HFF-Myc (cell line): Measurements from ENCODE around the gene GNAS-AS1.

Experiments used
- DNase-seq: peaks from one replicate; pipeline ENCODE4 v3.0.0-alpha.2; 2011; ENCODE audit warnings: low read depth; ENCODE audit errors: extremely low read depth
- H3K4me3 ChIP-seq: replicated peaks from 2 replicates; pipeline ENCODE4 v1.5.1; 2011; ENCODE audit warnings: low read depth, mild to moderate bottlenecking, control low read depth, low read length
- TF ChIP-seq, protein P1 (sequence below): IDR thresholded peaks from 2 replicates; pipeline ENCODE4 v1.5.1; 2012; ENCODE audit warnings: mild to moderate bottlenecking, low read depth, low read length, control low read depth; ENCODE audit errors: missing control alignments

GNAS-AS1 gene

DNA sequence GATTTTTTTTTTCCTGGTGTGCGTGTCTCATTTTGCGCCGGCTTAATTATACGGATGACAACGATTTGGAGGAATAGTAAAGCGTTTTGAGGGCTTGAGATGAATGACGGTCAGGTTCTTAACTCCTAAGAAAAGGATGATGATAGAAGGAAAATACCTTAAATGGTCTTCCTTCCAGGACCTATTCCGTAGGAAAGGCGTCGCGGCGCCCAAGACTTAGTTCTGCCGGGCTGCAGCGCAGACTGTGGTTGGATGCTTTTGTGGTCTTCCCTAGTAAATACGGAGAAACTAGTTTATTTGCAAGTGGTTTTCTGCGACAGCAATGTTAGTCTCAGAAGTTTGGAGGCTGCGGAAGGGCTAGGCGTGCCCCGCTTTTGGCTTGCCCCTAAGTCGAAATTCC lies 8.4 kb downstream of the GNAS-AS1 start:
- no peak overlapping the region for H3K4me3 ChIP-seq
- DNase-seq: no peak
- TF ChIP-seq, protein P1, sequence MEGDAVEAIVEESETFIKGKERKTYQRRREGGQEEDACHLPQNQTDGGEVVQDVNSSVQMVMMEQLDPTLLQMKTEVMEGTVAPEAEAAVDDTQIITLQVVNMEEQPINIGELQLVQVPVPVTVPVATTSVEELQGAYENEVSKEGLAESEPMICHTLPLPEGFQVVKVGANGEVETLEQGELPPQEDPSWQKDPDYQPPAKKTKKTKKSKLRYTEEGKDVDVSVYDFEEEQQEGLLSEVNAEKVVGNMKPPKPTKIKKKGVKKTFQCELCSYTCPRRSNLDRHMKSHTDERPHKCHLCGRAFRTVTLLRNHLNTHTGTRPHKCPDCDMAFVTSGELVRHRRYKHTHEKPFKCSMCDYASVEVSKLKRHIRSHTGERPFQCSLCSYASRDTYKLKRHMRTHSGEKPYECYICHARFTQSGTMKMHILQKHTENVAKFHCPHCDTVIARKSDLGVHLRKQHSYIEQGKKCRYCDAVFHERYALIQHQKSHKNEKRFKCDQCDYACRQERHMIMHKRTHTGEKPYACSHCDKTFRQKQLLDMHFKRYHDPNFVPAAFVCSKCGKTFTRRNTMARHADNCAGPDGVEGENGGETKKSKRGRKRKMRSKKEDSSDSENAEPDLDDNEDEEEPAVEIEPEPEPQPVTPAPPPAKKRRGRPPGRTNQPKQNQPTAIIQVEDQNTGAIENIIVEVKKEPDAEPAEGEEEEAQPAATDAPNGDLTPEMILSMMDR: no peak

DNA sequence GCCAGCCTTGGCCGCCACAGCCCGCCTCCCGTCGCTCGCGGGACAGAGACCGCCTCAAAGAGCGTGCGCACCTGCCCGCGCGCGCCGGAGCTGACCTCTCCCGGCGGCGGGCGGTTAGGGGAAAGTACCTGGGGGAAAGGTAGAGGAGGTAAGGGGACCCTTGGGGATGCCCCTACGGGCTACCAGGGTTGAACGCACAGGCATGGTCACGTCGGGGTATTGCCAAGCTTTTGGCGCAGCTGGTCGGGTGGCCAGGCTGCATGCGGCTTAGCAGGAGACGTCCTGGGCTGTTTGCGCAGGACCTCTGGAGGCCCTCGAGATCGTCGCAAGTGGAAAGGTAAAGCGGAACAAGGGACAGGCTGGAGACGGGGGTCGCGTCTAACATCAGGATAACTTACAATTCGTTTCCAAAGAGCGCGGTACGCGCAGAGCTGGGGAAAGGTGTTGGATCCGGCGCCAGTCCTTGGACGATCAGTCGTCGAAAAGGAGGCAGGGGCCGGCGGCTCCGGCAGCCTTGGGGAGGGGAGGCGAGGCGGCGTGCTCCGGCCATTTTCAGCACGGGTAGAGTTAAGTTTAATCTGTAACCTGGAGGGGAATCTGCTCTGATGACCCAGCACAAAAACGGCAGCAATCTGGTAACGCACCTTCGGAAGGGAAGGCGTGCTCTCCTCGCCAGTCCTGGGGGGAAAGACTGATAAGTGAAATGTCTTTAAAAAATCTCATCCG lies 9.0 kb downstream of the GNAS-AS1 start:
- TF ChIP-seq, protein P1: no peak
- no peak overlapping the region for H3K4me3 ChIP-seq
- no peak for DNase-seq

DNA sequence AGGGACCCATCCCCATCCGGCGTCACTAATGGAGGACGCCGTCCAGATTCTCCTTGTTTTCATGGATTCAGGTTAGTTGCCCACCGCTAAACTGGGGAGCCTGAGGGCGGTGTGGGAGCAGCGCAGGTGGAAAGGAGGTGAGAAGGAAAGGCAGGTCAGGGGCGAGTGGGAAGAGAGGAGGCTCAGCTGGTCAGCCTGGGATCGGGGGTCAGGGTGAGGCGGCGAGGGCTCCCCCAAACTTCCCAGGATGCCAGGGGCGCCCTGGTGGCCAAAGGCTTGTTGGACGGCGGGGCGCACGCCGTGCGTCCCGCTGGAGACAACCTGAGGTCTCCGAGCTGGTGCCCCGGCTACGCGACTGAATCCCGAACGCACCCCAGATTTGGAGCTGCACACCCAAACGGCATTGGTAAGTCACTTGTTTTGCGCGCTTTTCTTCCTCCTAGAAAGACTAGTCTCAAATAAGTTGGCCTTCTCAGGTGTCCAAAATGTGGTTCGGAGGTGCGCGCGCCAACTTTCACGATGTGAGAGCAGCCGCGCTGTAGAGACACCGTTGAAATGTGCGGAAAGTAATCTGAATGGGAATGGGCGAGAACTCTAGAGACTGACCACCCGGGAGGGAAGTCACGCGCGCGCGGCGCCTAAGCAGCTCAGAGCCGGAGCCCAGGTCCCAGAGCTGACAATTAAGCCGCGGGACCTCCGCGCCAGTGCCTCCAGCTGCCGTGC lies 9.7 kb downstream of the GNAS-AS1 start:
- TF ChIP-seq, protein P1: no peak
- no peak for DNase-seq
- H3K4me3 ChIP-seq: no peak overlapping the region

DNA sequence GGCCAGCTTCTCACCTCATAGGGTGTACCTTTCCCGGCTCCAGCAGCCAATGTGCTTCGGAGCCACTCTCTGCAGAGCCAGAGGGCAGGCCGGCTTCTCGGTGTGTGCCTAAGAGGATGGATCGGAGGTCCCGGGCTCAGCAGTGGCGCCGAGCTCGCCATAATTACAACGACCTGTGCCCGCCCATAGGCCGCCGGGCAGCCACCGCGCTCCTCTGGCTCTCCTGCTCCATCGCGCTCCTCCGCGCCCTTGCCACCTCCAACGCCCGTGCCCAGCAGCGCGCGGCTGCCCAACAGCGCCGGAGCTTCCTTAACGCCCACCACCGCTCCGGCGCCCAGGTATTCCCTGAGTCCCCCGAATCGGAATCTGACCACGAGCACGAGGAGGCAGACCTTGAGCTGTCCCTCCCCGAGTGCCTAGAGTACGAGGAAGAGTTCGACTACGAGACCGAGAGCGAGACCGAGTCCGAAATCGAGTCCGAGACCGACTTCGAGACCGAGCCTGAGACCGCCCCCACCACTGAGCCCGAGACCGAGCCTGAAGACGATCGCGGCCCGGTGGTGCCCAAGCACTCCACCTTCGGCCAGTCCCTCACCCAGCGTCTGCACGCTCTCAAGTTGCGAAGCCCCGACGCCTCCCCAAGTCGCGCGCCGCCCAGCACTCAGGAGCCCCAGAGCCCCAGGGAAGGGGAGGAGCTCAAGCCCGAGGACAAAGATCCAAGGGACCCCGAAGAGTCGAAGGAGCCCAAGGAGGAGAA lies 10.5 kb downstream of the GNAS-AS1 start:
- DNase-seq: no peak
- TF ChIP-seq, protein P1: no peak
- peak overlapping the region; percentile 8; the same call in 1 of the 2 replicates for H3K4me3 ChIP-seq

DNA sequence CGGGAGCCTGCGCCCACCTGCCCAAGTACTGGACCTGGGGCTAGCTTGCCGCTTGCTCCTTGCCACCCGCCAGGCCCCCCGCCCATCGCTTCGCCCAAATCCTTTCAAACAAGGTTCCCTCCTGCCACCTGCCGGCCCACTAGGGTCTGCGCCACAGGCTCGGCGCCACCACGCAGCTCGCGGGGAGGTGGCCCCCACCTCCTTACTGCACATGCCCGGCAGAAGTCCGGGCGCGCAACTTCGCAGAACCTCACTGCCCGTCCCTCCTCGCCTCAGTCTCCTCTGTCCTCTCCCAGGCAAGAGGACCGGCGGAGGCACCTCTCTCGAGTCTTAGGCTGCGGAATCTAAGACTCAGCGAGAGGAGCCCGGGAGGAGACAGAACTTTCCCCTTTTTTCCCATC lies 11.2 kb downstream of the GNAS-AS1 start:
- DNase-seq: no peak
- H3K4me3 ChIP-seq: peak overlapping the region; percentile 8; the same call in 1 of the 2 replicates

DNA sequence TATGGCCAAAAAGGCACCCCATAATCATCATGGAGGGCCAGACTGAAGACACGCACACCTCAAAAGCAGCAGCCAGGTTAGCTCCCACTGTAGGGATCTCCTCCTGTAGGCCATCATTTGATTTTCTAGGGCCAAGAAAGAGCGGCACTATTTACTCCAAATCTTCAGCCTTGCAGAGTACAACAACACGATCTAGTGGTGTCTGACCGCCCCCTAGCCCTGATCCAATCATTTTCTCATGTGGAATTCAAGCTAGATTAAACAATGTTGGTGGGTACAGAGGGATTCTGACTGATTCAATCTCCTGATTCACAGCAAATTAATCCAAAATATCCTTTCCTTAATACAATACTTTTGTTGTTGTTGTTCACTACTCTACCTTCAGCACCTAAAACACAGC lies 12.5 kb downstream of the GNAS-AS1 start:
- H3K4me3 ChIP-seq: no peak overlapping the region
- TF ChIP-seq, protein P1: no peak
- no peak for DNase-seq

More for the DNA sequence above, 11.2 kb downstream of the GNAS-AS1 start:
- TF ChIP-seq, protein P1: peak; percentile 48
